SU-DHL-6 (cell line): ENCODE results near the gene SLAMF7.

Experiments
- CTCF ChIP-seq: fragments of 200-600 bp; sonication (generic); IDR thresholded peaks from one replicate; pipeline ENCODE4 v1.5.1; 2017; ENCODE audit warnings: antibody characterized with exemption, mild to moderate bottlenecking, low read length, moderate library complexity; ENCODE audit not compliant: insufficient read depth, poor library complexity, severe bottlenecking
- EZH2phosphoT487 ChIP-seq: fragments of 200-600 bp; sonication (generic), shearing (Covaris generic); conservative IDR thresholded peaks from 2 replicates; pipeline ENCODE4 v1.6.1; 2018; ENCODE audit warnings: mild to moderate bottlenecking, antibody characterized with exemption, low read length, moderate library complexity, mixed read lengths

GRCh38 chr1:160780398-160780755 lies 41.3 kb downstream of the SLAMF7 start:
- TF ChIP-seq CTCF (no peak), EZH2phosphoT487 (no peak)
